K562 treated with DMSO at 1 percent for 48 hours (cell line): ENCODE measurements around the gene C3orf62. TPM values are rescaled to one million over a fixed set of nuclear protein-coding genes. Genes with fewer than 3 reads are reported as not detected.

Experiments used
- total RNA-seq: library from RNA; unstranded; fragments of 300-600 nt; gene quantifications from 2 replicates; pipeline ENCODE4 v1.2.3, GENCODE V29; 2022; ENCODE audit warnings: low replicate concordance; ENCODE audit errors: extremely low read depth

C3orf62 gene
- not detected in 2 replicates for total RNA-seq

DNA sequence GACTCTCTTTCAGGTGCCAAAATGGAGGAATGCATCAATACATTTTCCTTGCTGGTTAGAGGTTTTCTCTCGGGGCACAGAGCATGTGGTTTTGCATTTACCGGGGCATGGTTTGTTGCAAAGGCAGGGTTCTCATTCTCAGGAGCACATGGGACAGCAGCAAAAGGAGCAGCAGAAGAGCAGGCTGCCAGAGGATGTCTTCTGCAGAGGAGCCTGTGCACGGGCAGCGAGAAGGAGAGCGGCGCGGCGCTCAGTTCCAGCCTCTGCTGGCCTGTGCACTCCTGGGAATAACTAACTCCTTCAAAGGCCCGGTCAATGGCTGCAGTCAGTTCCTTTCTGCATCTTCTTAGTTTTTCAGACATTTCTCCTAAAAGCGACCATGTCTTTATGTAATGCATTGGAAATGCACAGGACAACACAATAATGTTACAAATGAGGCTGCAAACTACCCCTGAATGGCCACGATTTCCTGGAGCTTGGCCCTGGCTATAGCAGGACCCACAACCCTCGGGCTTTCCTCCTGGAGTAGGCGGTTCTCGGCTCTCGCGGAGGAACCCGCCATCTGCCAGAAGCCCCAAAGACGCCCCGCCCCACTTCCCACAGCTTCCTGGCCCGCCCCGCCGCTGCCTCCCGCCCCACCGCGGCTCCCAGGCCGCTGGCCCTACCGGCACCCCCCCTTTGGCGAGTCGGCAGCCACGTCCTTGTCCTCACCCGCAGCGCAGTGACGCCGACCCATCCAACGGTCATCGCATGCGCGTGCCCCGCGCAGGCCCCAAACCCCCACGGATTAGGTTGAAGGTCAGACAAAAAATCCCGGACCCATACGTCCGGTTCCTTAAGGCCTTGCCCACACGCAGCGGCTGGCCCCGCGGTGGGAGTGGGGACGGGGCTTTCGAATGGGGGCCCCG, at the start of gene C3orf62:
Gene C3orf62 (minus strand): TSS at position 758 of the 908 bp plus-strand sequence. CDS start 360 bp downstream, at position 398.

Other genes with a start within 250 kb of the C3orf62 start
- gene IMPDH2, start 247.8 kb downstream of the C3orf62 start, total RNA-seq: not detected in 2 replicates
- not detected in 2 replicates for gene QRICH1, start 183.2 kb downstream of the C3orf62 start, total RNA-seq
- gene QARS1, start 172.5 kb downstream of the C3orf62 start, total RNA-seq: not detected in 2 replicates
- not detected in 2 replicates for gene USP19, start 156.4 kb downstream of the C3orf62 start, total RNA-seq
- gene LAMB2, start 144.2 kb downstream of the C3orf62 start, total RNA-seq: not detected in 2 replicates
- not detected in 2 replicates for gene CCDC71, start 110.9 kb downstream of the C3orf62 start, total RNA-seq
- gene KLHDC8B, start 105.6 kb downstream of the C3orf62 start, total RNA-seq: 1,112 TPM in 1 of 2 replicates, not detected in the other
- gene USP4, start 62.8 kb upstream of the C3orf62 start, total RNA-seq: not detected in 2 replicates
- not detected in 2 replicates for gene GPX1, start 81.1 kb upstream of the C3orf62 start, total RNA-seq
- not detected in 2 replicates for gene RHOA, start 134.7 kb upstream of the C3orf62 start, total RNA-seq
- not detected in 2 replicates for gene TCTA, start 135.2 kb upstream of the C3orf62 start, total RNA-seq
- gene AMT, start 145.2 kb upstream of the C3orf62 start, total RNA-seq: not detected in 2 replicates
- gene NICN1, start 152.1 kb upstream of the C3orf62 start, total RNA-seq: not detected in 2 replicates
- not detected in 2 replicates for gene DAG1, start 193.0 kb upstream of the C3orf62 start, total RNA-seq